Mesenchymal stem cell (in vitro differentiated cells and primary cell): Measurements from ENCODE around the gene FGFR2.
A peak's percentile ranks its signal among the peaks of the same experiment; 100 is the strongest.

Experiments
- DNase-seq: peaks from one replicate; pipeline ENCODE4 v3.0.0-alpha.2; 2013
- H2AFZ ChIP-seq: one replicate; pipeline ENCODE4 v1.6.1; 2013; ENCODE audit warnings: low read depth, mild to moderate bottlenecking, control low read depth, inconsistent platforms, low read length, moderate library complexity
- H2AK5ac ChIP-seq: 2 replicates; pipeline ENCODE4 v1.6.1; 2013; ENCODE audit warnings: low read length, moderate library complexity, mild to moderate bottlenecking, inconsistent platforms; ENCODE audit not compliant: severe bottlenecking
- H2BK120ac ChIP-seq: one replicate; pipeline ENCODE4 v1.6.1; 2013; ENCODE audit warnings: low read depth, mild to moderate bottlenecking, inconsistent platforms, low read length, moderate library complexity
- H2BK12ac ChIP-seq, 2 experiments: one replicate each; pipeline ENCODE4 v1.6.1; 2013; ENCODE audit warnings: inconsistent platforms in 2 of 2, low read length in 2 of 2, mild to moderate bottlenecking in 2 of 2, moderate library complexity in 2 of 2, control low read depth in 1 of 2
- H2BK15ac ChIP-seq: one replicate; pipeline ENCODE4 v1.6.1; 2013; ENCODE audit warnings: mild to moderate bottlenecking, low read depth, inconsistent platforms; ENCODE audit not compliant: poor library complexity, severe bottlenecking
- H2BK5ac ChIP-seq: 2 replicates; pipeline ENCODE4 v1.6.1; 2013; ENCODE audit warnings: low read depth, mild to moderate bottlenecking, low read length, control low read depth, inconsistent platforms; ENCODE audit not compliant: poor library complexity, severe bottlenecking
- H3K14ac ChIP-seq, 2 experiments: one replicate each; pipeline ENCODE4 v1.6.1; 2013; ENCODE audit warnings: inconsistent platforms in 2 of 2, low read length in 2 of 2, control low read depth in 1 of 2, mild to moderate bottlenecking in 1 of 2, moderate library complexity in 1 of 2
- H3K18ac ChIP-seq, 2 experiments: one replicate each; pipeline ENCODE4 v1.6.1; 2013; ENCODE audit warnings: inconsistent platforms in 2 of 2, low read length in 2 of 2, control low read depth in 1 of 2, low read depth in 1 of 2, mild to moderate bottlenecking in 1 of 2
- H3K23ac ChIP-seq, 2 experiments: one replicate each; pipeline ENCODE4 v1.6.1; 2013; ENCODE audit warnings: inconsistent platforms in 2 of 2, low read length in 2 of 2, mild to moderate bottlenecking in 2 of 2, moderate library complexity in 2 of 2, control low read depth in 1 of 2
- H3K27ac ChIP-seq: 2 replicates; pipeline ENCODE4 v1.5.1; 2013; ENCODE audit warnings: mild to moderate bottlenecking, moderate library complexity, low read length, control low read depth, inconsistent platforms; ENCODE audit not compliant: poor library complexity, severe bottlenecking
- H3K27me3 ChIP-seq, 2 experiments: 2 replicates each; pipeline versions ENCODE4 v1.6.1 to v1.7.0; 2013; ENCODE audit warnings: low read length in 2 of 2, mild to moderate bottlenecking in 2 of 2, moderate library complexity in 2 of 2, control low read depth in 1 of 2, inconsistent platforms in 1 of 2; ENCODE audit not compliant: control insufficient read depth in 1 of 2, insufficient read depth in 1 of 2
- H3K36me3 ChIP-seq, 2 experiments: 2 replicates each; pipeline versions ENCODE4 v1.6.1 to v1.7.0; 2013; ENCODE audit warnings: low read length in 2 of 2, control low read depth in 1 of 2, inconsistent platforms in 1 of 2, low read depth in 1 of 2, mild to moderate bottlenecking in 1 of 2; ENCODE audit not compliant: insufficient read depth in 2 of 2, control insufficient read depth in 1 of 2
- H3K4ac ChIP-seq, 2 experiments: one replicate each; pipeline ENCODE4 v1.6.1; 2013; ENCODE audit warnings: inconsistent platforms in 2 of 2, low read length in 2 of 2, mild to moderate bottlenecking in 2 of 2, moderate library complexity in 2 of 2, control low read depth in 1 of 2, low read depth in 1 of 2
- H3K4me1 ChIP-seq: 2 replicates; pipeline ENCODE4 v1.6.1; 2013; ENCODE audit warnings: low read depth, low read length, control low read depth; ENCODE audit not compliant: control insufficient read depth, insufficient read depth
- H3K4me2 ChIP-seq: 2 replicates; pipeline ENCODE4 v1.6.1; 2013; ENCODE audit warnings: low read length, mild to moderate bottlenecking, inconsistent platforms; ENCODE audit not compliant: poor library complexity, severe bottlenecking
- H3K4me3 ChIP-seq, 2 experiments: 2 replicates each; pipeline versions ENCODE4 v1.5.1 to v1.7.0; 2013; ENCODE audit warnings: low read length in 2 of 2, mild to moderate bottlenecking in 2 of 2, control low read depth in 1 of 2, low read depth in 1 of 2; ENCODE audit not compliant: insufficient read depth in 1 of 2
- H3K79me1 ChIP-seq: replicated peaks from 2 replicates; pipeline ENCODE4 v1.6.1; 2013; ENCODE audit warnings: mild to moderate bottlenecking, control low read depth, low read length, inconsistent platforms; ENCODE audit not compliant: poor library complexity, severe bottlenecking
- H3K9ac ChIP-seq: 2 replicates; pipeline ENCODE4 v1.7.0; 2013; ENCODE audit warnings: mild to moderate bottlenecking, low read length, moderate library complexity
- H3K9me3 ChIP-seq: 2 replicates; pipeline ENCODE4 v1.7.0; 2013; ENCODE audit warnings: mild to moderate bottlenecking, low read length; ENCODE audit not compliant: control insufficient read depth
- H4K8ac ChIP-seq: one replicate; pipeline ENCODE4 v1.6.1; 2013; ENCODE audit warnings: inconsistent platforms, mild to moderate bottlenecking, low read length, moderate library complexity
- H4K91ac ChIP-seq: one replicate; pipeline ENCODE4 v1.6.1; 2013; ENCODE audit warnings: mild to moderate bottlenecking, low read length, inconsistent platforms
- WGBS: methylation state at CpG from one replicate; pipeline ENCODE4 v1.1.7; 2013; ENCODE audit warnings: mixed read lengths; 5-methylcytosine and 5-hydroxymethylcytosine counted together

FGFR2 gene

GRCh38 chr10:121607310-121608055 is 9.2 kb upstream of the FGFR2 start:
- H3K4me3 ChIP-seq: no peak overlapping the region
- peaks cover 24 to 34% of the 10 kb centered on the region in 2 experiments for H3K27me3 ChIP-seq
- no peak overlapping the region for H3K4me2 ChIP-seq
- no peak overlapping the region for H2AK5ac ChIP-seq
- H3K14ac ChIP-seq: no peak overlapping the region
- peaks cover 7% of the 10 kb centered on the region for H3K4me1 ChIP-seq
- H3K18ac ChIP-seq: no peak overlapping the region
- H2BK12ac ChIP-seq: no peak overlapping the region
- H3K27ac ChIP-seq: no peak overlapping the region
- WGBS: 87% methylated on average over 11 of the region's 11 CpGs
- H3K9me3 ChIP-seq: no peaks in the 10 kb centered on the region
- no peak overlapping the region for H2BK5ac ChIP-seq
- H2BK120ac ChIP-seq: no peak overlapping the region
- no peak for DNase-seq
- no peak overlapping the region for H3K4ac ChIP-seq
- H2BK15ac ChIP-seq: no peak overlapping the region
- no peak overlapping the region for H3K9ac ChIP-seq
- H4K91ac ChIP-seq: no peak overlapping the region
- H2AFZ ChIP-seq: no peak overlapping the region
- H4K8ac ChIP-seq: no peak overlapping the region
- H3K36me3 ChIP-seq: no peaks in the 10 kb centered on the region
- no peaks in the 10 kb centered on the region for H3K79me1 ChIP-seq
- H3K23ac ChIP-seq: no peak overlapping the region

DNA sequence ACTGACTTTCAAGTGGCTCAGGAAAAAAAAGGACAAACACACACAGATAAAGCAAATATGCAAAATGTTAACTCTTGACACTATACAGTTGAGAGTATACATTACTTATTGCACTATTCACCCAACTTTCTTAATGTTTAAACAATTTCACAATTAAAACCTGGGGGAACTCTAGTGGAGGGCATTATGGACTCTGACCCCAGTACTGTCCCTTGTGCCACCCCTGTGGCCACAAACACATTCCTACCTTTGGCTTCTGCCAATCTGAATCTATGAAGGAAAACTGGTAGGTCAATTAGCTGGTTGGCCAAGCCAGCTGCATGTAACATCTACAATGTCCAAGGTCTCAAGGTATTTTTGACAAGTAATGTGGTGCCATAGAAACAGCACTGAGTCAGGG is 7.5 kb upstream of the FGFR2 start:
- no peak overlapping the region for H2BK12ac ChIP-seq
- no peak for DNase-seq
- peaks cover 7% of the 10 kb centered on the region for H3K4me1 ChIP-seq
- no peak overlapping the region for H4K8ac ChIP-seq
- H3K27me3 ChIP-seq: peaks cover 33% of the 10 kb centered on the region in 2 experiments
- no peak overlapping the region for H3K4ac ChIP-seq
- no peak overlapping the region for H3K9ac ChIP-seq
- H2BK15ac ChIP-seq: no peak overlapping the region
- no peak overlapping the region for H3K18ac ChIP-seq
- no peak overlapping the region for H4K91ac ChIP-seq
- no peak overlapping the region for H3K4me3 ChIP-seq
- H3K14ac ChIP-seq: no peak overlapping the region
- no peak overlapping the region for H2AFZ ChIP-seq
- no peak overlapping the region for H3K4me2 ChIP-seq
- no peaks in the 10 kb centered on the region for H3K79me1 ChIP-seq
- no peak overlapping the region for H2AK5ac ChIP-seq
- no peak overlapping the region for H3K27ac ChIP-seq
- H2BK120ac ChIP-seq: no peak overlapping the region
- H3K9me3 ChIP-seq: no peaks in the 10 kb centered on the region
- no peak overlapping the region for H2BK5ac ChIP-seq
- no peak overlapping the region for H3K23ac ChIP-seq
- H3K36me3 ChIP-seq: no peaks in the 10 kb centered on the region

DNA sequence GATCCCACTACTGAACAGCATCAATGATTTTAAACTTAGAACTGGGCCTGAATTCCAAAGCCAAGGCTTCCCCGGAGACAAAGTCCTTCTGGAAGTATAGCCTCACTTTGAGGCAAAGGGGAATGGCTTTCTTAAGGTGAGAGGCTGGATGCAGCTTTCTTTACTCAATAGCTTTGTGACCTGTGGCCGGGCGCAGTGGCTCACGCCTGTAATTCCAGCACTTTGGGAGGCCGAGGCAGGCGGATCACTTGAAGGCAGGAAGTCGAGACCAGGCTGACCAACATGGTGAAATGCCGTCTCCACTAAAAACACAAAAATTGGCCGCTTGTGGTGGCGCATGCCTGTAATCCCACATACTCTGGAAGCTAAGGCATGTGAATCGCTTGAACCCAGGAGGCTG is 3.2 kb upstream of the FGFR2 start:
- no peak overlapping the region for H3K18ac ChIP-seq
- WGBS: 89% methylated on average over 11 of the region's 11 CpGs
- H3K9ac ChIP-seq: no peak overlapping the region

DNA sequence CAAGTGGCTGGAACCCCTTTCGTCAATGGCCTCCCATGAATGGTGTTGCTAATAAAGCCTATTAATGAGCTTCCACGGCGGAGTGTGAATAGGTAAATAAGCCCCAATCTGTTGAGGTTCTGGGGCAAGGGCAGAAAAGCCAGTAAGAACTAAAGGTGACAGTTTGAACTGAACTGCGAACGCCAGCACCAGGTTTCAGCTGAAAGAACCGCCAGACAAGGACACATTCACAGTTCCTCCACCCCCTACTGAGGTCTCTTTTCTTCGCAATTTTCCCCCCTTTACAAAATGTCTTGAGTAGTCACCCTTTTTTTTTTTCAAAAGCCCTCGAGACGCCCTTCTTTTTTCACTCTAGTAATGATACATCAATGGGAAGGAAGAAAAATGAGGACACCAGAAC is 2.4 kb upstream of the FGFR2 start:
- no peak overlapping the region for H2BK120ac ChIP-seq
- no peak overlapping the region for H4K91ac ChIP-seq
- no peak overlapping the region for H3K14ac ChIP-seq
- peaks cover 22% of the 10 kb centered on the region for H3K4me1 ChIP-seq
- no peak overlapping the region for H2BK5ac ChIP-seq
- H3K4ac ChIP-seq: no peak overlapping the region
- H3K79me1 ChIP-seq: no peaks in the 10 kb centered on the region
- no peak overlapping the region for H2BK15ac ChIP-seq
- peaks cover 47 to 52% of the 10 kb centered on the region in 2 experiments for H3K27me3 ChIP-seq
- H3K9me3 ChIP-seq: no peaks in the 10 kb centered on the region
- H3K23ac ChIP-seq: no peak overlapping the region
- H2AFZ ChIP-seq: no peak overlapping the region
- no peak overlapping the region for H3K27ac ChIP-seq
- no peak overlapping the region for H3K9ac ChIP-seq
- WGBS: 22% methylated on average over 7 of the region's 9 CpGs
- no peak overlapping the region for H4K8ac ChIP-seq
- H3K36me3 ChIP-seq: no peaks in the 10 kb centered on the region
- H3K18ac ChIP-seq: no peak overlapping the region
- DNase-seq: no peak
- H2AK5ac ChIP-seq: peak overlapping the region; percentile 29
- H2BK12ac ChIP-seq: no peak overlapping the region
- H3K4me3 ChIP-seq: no peak overlapping the region
- H3K4me2 ChIP-seq: no peak overlapping the region

More for the DNA sequence above, 3.2 kb upstream of the FGFR2 start:
- H3K27ac ChIP-seq: no peak overlapping the region
- no peak overlapping the region for H2AK5ac ChIP-seq
- H3K4me2 ChIP-seq: no peak overlapping the region
- H2BK12ac ChIP-seq: no peak overlapping the region
- H2BK15ac ChIP-seq: no peak overlapping the region
- H3K27me3 ChIP-seq: peaks cover 47 to 52% of the 10 kb centered on the region in 2 experiments
- H4K91ac ChIP-seq: no peak overlapping the region
- no peak overlapping the region for H2BK5ac ChIP-seq
- H3K23ac ChIP-seq: no peak overlapping the region
- no peak overlapping the region for H2BK120ac ChIP-seq
- H3K4me1 ChIP-seq: peaks cover 15% of the 10 kb centered on the region
- no peaks in the 10 kb centered on the region for H3K9me3 ChIP-seq
- no peak overlapping the region for H2AFZ ChIP-seq
- no peaks in the 10 kb centered on the region for H3K79me1 ChIP-seq
- no peaks in the 10 kb centered on the region for H3K36me3 ChIP-seq
- H3K4me3 ChIP-seq: no peak overlapping the region
- no peak overlapping the region for H3K14ac ChIP-seq
- no peak overlapping the region for H3K4ac ChIP-seq
- H4K8ac ChIP-seq: no peak overlapping the region
- no peak for DNase-seq
